GM18498 (cell line): ENCODE data around the gene MTARC2.

Experiments used
- ATAC-seq: cut with Tn5 transposase; IDR thresholded peaks from one replicate; pipeline ENCODE4 v1.9.1; 2021; ENCODE audit warnings: mild to moderate bottlenecking, moderate library complexity; ENCODE audit not compliant: unreplicated experiment

Gene MTARC2

DNA sequence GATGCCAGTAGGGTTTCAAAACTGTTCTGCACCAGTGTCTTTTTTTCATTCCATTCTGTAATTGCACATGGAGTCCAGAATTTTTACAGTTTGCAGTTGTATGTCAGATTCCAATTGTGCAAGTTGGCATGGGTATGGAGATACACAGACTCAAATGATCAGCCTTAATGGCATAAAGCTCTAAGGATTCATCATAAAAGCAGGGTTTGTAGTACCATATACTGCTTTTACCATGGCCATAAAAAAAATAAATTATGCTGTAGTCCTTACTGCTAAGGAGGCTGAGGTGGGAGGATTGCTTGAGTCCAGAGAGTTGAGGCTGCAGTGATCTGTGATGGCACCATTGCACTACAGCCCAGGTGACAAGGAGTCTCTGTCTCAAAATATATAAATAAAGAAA lies 48.9 kb downstream of the MTARC2 start:
- ATAC-seq: no peak

DNA sequence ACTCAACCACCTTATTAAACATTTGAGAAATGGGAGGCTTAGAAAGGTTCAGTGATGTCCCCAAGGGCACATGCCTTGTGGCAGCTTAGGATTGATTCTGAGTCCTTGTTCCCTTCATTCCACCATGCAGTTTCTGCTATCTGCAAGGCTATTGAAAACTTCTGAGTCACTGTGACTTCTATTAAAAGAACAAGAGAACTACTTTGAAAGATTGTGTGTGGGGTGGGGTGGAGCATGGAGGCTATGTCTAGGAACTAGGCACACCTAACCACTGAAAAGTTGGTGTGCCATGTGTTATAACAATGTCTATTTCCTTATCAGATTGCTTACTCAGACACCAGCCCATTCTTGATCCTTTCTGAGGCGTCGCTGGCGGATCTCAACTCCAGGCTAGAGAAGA lies 49.4 kb downstream of the MTARC2 start:
- no peak for ATAC-seq

DNA sequence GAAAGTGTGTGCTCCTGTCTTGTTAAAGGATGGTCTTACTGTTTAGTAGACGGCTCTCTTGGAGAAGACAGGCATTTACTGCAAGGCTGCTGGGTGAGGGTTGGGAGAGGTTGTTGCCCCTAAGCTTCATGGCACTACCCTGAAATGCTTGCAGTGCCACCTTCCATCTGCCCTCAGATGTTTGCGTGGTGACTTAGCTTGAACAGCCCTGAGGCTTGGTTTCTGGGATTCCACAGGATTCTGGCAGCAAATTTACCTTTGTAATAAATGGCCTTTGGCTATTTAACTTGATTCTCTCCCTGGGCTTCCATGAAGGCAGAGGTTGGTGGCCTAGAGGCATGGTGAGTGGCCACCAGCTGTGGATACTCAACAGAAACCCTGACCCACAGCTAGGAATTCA lies 50.2 kb downstream of the MTARC2 start:
- ATAC-seq: no peak

DNA sequence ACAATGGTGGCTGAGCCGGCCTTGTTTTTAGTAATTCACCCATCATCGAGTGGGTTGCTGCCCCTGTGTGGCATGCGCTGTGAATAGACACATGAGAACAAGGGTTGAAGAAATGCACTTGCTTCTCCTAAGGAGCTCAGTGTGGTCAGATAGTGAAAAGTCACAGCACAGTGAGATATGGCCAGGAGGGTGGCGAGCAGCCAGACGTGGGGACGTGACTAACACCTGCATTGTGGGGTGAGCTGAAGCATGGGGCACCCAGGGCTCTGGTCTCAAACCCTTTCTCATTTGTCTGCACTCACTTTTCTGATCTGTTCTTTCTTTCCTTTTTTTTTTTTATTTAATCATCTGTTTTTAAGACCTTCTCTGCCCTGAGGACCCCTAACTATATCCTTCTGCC lies 52.1 kb downstream of the MTARC2 start:
- ATAC-seq: no peak

DNA sequence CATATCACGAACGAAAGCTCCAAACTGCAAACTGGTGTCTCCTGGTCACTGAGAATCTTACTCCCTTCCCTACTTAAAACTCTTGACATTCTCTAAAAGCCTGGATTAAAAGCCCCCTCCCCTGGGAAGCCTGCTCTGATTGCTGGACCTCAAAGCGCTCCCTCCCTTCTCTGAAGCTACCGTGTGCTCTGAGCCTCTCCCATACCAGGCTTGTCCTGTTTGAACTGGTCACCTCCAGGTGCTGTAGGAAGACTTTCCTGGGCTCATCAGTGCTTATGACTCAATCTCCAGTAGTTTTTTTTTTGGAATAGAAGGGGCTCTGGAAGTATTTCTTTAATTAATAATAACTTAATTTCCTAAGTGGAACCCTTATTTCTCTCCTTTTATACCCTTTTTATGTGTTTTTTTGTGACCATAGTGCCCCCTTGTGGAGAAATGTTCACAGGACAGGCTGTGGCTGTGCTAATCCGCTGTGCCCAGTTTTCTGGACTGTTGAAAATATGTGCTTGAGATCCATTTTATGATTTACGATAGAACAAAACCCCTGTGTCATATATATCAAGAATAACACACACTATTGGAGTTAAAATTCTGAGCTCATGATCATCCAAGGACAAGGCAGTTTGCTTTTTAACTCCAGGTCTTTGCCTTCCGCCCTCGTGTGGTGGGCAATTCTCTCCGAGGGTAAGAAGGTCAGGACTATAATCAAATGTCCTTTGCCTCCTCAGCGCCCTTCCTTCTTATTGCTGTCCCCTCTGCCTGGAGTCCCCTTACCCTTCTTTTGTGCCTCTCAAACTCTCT lies 55.5 kb downstream of the MTARC2 start:
- ATAC-seq: no peak

DNA sequence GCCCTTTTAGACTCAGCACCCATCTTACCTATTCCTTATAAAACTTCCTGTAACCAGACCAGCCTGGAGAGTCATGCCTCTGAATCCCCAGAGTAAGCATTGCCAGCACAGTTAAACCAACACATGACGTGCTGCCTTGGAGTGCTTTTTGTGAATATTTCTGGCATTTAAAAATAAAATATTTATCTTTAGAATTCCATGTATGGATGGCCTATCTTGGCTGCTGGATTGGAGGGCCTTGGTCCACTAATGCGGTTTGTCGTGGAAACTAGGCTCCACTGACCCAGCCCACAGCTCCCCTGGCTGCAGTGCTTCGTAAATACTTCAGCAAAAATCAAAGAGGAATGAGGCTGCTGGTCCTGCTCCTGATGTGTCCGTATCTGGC lies 56.1 kb downstream of the MTARC2 start:
- no peak for ATAC-seq

DNA sequence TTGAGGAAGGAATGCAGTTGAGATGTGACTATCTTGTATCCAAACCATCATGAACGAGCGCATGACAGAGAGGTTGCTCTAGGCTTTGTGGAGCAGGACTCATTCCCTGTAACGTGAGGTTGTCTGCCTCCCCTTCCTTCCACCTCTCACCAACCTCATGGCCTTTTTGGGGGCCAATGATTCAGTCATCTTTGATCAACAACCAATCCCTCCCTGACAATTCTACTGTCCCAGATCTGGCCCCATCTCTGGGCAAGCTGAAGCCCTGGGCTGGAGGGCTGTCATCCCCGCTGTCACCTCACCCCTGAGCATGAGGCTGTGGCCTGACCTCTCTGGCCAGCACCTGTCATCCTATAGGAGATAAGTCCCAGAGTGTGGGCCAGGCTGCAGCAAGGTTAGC lies 58.3 kb downstream of the MTARC2 start:
- ATAC-seq: no peak

DNA sequence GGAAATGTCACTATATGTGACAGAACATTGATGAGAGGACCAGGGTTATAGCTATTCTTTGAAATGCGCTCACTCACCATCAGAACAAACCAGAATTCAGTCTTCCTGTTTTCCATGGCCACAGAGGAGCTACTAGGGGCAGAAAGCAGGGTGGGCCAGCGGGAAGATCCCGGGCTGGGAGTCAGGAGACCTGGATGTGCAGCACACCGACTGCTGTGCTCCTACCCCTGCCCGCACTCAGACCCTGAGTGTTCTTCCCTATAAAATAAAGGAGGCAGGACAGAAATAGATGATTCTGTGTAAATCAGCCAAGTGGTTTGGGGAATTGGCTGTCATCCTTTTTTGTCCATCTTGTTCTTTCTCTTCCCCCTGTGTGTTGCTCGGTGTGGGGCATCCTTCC lies 59.6 kb downstream of the MTARC2 start:
- ATAC-seq: no peak

DNA sequence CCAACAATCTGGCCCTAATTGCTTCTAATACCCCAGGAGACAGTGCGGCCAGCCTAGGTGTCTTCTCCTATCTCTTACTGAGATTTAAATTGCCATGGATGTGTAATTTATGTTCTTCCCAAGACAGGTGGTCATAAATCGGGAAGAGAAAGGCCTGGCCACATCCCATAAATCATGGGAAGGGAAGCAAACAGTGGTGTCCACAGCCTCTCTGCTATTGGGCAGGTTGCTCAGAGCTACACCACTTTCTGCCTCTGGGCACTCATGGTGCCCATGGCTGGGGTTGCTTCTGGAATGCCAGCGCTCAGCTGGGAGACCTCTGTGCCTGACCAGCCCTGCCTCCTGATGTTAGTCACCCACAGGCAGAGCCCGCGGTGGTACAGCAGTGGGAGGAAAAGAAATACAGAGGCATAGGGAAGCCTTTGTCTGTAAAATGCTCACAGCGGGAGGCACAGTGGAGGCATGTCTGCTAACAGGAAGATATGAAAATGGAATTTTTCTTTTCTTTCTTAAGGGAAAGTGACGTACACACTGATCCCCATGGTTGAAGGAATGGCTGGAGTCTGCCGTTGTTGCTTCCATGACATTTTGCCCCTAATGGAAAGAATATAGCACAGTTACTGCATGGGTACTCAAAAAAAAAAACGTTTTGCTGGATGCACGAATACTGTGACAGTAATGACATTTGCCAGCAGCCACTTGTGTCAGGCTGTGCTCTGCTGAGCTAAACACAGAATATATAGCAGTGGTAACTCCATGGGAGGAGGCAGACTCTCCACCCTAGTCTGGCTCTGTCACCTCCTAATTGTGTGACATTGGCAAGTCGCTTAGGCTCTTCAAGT lies 60.4 kb downstream of the MTARC2 start:
- ATAC-seq: no peak

DNA sequence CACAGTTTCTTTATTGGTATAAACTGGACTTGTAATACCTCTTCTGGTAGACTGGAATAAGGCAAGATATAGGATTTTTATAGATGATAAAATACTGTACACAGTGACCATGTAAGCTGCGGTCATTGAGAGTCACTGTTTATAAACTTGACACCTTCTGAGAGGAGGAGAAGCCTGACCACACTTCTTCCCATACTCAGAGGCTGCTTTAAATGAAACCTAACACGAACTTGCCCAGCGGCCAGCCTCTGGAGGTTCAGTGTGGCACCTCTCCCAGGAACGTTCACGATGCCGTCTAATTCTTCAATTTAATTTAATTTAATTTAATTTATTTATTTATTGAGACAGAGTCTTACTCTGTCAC lies 61.0 kb downstream of the MTARC2 start:
- no peak for ATAC-seq

DNA sequence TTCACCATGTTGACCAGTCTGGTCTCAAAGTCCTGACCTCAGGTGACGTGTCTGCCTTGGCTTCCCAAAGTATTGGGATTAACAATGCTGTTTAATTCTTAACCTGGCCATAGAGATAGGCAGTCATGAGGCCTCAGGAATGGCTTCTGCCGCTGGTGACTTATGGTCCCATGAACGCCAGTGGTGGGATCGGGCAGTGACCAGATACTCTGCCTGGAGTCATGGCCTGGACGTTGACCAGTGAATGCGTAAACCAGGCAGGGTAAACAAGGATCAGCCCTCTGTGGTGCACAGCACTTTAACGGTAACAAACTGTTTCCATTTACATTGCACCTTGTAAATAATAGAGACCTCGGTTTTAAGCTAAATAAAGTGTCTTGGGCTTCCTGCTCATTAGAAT lies 61.6 kb downstream of the MTARC2 start:
- no peak for ATAC-seq

DNA sequence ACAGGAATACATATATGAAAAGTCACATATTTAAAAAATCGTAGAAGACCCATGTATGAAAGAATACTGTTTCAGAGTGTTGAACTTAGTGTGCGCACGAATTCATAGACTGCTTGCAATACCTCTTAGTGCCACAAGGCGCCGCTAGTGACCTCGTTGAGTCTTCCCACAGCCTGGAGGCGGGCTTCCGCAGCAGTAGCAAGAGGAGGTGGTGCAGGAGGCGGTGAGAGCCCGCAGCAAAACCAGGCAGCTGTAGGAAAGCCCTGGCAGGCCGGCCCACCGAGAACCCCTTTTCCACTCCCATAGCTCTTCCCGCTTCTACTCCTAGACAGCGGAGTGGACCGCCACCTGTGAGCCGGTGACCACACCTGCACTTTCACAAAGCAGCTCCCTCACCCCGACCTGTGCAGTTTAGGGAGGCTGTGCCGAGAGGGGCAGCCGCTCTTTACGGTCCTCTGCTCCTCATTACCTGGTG lies 62.1 kb downstream of the MTARC2 start:
- ATAC-seq: peak; percentile 94

DNA sequence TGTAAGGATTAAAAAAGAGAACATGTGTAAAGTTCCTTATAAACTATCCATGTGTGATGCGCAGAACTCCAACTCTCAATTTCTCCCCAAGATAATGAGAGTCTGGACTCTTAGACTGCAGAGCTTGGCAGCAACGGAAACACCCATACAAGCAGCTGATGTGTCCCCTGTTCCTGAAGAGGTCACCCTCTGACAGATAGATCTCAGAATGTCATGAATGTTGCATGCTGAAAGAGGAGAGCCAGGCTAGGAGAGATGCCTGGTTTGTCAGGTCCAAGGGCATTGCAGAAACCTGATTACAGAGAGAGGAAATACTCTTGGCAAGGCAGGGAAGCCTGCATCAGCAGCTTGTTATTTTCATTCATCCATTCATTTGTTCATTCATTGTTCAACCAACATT lies 62.8 kb downstream of the MTARC2 start:
- no peak for ATAC-seq

DNA sequence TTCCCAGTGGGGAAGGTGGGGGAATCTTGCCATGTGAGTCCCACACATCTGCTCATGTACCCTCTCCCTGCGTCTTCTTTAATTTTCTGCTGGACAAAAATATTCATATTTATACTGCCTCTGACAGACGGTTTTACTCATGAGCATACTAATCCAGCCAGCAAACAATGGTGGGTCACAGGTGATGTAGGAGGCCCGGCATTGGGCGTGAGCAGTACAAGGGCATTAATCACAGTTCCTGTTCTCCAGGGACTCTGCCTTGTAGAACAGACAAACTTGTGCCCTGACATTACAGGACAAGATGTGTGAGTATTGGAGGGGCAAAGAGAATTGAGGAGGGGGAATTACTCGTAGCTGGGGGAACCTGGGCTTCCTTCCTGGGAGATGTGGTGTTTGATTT lies 63.6 kb downstream of the MTARC2 start:
- ATAC-seq: no peak

DNA sequence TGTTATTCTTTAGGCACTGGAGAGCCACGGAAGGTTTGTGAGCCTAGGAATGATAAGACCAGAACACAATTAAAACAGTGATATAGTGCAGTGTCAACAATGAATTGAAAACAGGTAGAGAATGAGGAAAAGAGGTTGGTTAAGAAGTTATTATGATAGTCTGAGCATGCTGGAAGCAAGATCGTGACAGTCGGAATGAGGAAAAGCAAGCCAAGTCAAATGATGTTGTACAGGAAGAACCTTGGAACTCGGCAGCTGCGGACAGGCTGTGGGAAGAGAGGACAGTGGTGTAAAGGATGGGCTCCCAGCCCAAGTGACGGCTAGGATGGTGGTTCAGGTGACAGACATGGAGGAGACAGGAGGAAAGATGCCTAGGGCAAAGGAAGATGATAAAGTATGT lies 64.2 kb downstream of the MTARC2 start:
- no peak for ATAC-seq

DNA sequence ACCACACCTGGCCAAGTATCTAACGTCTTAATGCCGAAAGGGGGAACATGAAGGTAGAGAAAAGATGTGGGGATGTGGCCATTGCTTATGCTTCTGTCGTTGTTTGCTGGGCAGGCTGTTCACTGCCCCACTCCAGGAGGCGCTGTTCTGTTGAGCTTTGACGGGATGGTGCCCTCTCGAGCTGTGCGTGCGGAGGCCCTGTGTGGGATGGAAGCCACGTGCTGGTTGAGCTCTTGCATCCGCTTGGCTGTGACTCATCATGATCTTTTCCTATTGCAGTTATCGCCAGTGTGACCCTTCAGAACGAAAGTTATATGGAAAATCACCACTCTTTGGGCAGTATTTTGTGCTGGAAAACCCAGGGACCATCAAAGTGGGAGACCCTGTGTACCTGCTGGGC lies 64.9 kb downstream of the MTARC2 start:
- no peak for ATAC-seq

DNA sequence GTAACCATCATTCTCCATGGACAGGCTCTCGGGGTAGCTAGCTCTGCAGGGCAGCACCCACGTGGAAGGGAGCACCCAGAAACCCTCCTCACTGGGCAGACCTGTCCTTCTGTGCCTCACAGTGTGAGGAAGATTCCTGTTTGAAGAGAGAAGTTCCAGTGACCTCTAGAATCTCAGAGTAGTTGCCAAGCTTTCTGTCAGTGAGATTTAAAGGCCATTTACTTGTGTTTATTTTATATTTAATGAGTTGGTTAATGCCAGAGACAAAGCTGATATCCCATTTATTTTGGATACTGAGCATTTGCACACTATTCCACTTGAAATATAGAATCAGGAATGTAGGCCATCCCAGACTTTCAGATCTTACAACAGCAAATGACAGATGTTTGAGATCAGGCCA lies 67.3 kb downstream of the MTARC2 start:
- ATAC-seq: no peak

DNA sequence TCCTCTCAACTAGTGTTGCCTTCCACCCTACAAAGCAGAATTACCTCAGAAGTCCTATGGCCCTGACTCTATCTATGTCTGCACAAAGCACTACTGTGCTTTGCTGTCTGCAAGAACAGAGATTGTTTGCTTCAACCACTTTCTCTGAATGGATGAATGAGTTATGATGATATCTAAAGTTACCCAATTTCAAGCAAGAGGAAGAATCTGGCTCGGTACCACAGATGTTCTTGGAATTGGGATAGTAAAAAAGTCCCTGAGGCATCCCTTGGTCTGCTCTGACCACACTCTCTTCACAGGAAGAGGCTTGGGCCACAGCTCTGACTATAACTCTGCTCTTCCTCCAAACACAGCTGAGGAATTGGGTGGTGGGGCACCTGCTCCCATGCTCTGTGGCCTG lies 69.8 kb downstream of the MTARC2 start:
- ATAC-seq: no peak

DNA sequence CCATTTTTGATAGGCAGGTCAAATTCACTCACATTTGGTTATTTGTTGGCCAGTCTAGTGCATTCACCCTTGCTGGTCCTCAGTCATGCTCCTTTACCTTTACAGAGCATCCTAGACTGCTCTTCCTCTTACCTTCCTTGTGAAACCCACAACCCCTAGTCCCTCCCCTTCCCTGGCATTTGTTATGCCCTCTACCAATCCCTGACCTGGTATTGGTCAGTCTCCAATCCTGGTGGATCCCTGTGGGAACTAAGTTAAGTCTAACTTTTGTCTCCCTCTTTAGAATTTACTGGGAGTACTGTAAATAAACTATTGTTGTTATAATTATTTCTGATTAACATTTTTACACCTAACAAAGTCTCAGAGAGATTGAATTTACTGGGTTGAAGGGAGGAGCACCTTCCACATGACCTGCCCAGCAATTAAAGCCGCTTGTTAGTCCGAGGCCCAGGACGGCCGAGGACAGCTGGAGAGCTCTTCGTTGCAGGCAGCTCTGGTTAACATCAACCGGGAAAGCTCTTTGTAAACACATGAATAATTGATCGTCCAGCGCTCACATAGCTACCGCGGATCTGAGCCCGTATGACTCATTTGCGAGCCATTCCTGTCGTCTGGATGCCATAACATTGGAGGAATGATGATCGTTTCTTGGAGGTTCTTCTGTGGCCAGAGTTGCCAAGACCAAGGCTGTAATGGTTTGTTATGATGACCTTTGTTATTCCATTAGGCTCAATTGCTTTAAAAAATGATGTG lies 70.5 kb downstream of the MTARC2 start:
- no peak for ATAC-seq

DNA sequence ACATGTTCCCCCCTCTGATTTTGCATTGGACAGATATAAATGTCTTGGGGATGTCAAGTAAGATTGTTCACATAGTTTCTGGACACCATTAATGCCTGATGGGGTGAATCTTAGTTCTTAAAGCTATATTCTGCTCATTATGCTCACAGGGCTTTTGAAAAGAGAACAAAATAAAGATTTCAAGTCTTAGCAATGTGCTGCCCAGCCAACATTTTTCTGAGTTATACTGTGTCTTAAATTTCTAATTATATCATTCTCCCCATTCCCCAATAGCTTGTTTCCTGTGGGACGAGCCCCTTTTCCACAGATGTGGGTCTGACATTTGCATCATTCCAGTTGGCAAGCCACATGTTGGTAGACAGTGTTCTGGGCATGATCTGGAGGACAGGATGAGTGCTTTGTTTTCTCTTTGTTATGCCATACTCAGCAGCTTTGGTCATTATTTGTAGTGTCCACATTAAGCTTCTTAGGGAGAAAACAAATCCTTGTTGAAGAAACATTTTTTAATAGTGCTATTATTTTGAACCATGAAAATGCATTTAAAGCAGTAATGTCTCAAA lies 71.4 kb downstream of the MTARC2 start:
- no peak for ATAC-seq
